Measurements from ENCODE around the gene MT1B. TPM values are rescaled to one million over a fixed set of nuclear protein-coding genes. Genes with fewer than 3 reads are reported as not detected.

The MT1B gene
- total and polyA plus RNA-seq, 2 of the 4 experiments (the other 2 are of a cell fraction) = not detected

- no peak for TF ChIP-seq CEBPB (IDR thresholded peaks at IDR 0.05; ENCODE audit: low read depth, low read length)
- TF ChIP-seq, protein P1, sequence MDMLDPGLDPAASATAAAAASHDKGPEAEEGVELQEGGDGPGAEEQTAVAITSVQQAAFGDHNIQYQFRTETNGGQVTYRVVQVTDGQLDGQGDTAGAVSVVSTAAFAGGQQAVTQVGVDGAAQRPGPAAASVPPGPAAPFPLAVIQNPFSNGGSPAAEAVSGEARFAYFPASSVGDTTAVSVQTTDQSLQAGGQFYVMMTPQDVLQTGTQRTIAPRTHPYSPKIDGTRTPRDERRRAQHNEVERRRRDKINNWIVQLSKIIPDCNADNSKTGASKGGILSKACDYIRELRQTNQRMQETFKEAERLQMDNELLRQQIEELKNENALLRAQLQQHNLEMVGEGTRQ (IDR thresholded peaks at IDR 0.05; ENCODE audit: low read depth, low read length) = no peak
- no peak overlapping the region for H2BK20ac ChIP-seq (ENCODE audit: low read depth, low read length)
- no peaks in the 10 kb centered on the region for H3K36me3 ChIP-seq (ENCODE audit: control insufficient read depth, insufficient read depth, low read length)
- ChIA-PET CTCF (no interaction called here), POLR2A (ENCODE audit: unreplicated experiment) (no interaction called here)
- no peak overlapping the region for H2BK15ac ChIP-seq (ENCODE audit: low read depth, low read length)
- intact Hi-C loops (cut with micrococcal nuclease) = no loop called here
- 0 out of 2 replicates have a peak, but pooled peaks cover 3% of the 10 kb centered on the region for H3K9me1 ChIP-seq (ENCODE audit: insufficient read depth, low read length)
- no peak overlapping the region for H2BK5ac ChIP-seq (ENCODE audit: low read depth, low read length, poor library complexity, severe bottlenecking)
- H3K79me1 ChIP-seq (ENCODE audit: low read depth in 1 of 2, low read length in 2 of 2) = no peaks in the 10 kb centered on the region
- ATAC-seq (ENCODE audit: low read depth) (no peak), DNase-seq (no peak)
- no peak overlapping the region for H2BK120ac ChIP-seq (ENCODE audit: low read depth, low read length)
- in situ Hi-C loops (cut with MboI; ENCODE audit: low sequenced_read_pairs) = no loop called here
- no peaks in the 10 kb centered on the region for H3K4me1 ChIP-seq (ENCODE audit: control insufficient read depth, insufficient read depth, low read length)
- H3K56ac ChIP-seq (ENCODE audit: extremely low read depth, insufficient read depth, low read length) = no peak overlapping the region
- H2AK5ac ChIP-seq (ENCODE audit: low read depth, low read length) = no peak overlapping the region
- no peak overlapping the region for H2AK9ac ChIP-seq (replicated peaks; ENCODE audit: low read depth, low read length, poor library complexity)
- H3K27me3 ChIP-seq (ENCODE audit: control insufficient read depth, insufficient read depth, low read length) = peaks cover 84% of the 10 kb centered on the region
- no peak overlapping the region for H3K4ac ChIP-seq (ENCODE audit: low read depth, low read length)
- 0 out of 2 replicates have a peak, but pooled peaks cover 2% of the 10 kb centered on the region for H3K9me3 ChIP-seq (ENCODE audit: control insufficient read depth, insufficient read depth, low read length)
- H3K27ac ChIP-seq (ENCODE audit: insufficient read depth, low read length) = no peak overlapping the region
- no peaks in the 10 kb centered on the region; the same call in 1 of the 2 replicates for H4K20me1 ChIP-seq (ENCODE audit: insufficient read depth, low read length)
- WGBS, 2 experiments (ENCODE audit: extremely low coverage in 2 of 2, insufficient read length in 1 of 2) = no CpG with 5 or more reads among the region's 2 CpGs
- no peak overlapping the region for H3K23ac ChIP-seq (ENCODE audit: low read depth, low read length)
- H3K18ac ChIP-seq (ENCODE audit: low read depth, low read length) = no peak overlapping the region
- dilution Hi-C loops (cut with HindIII; ENCODE audit: low sequenced_read_pairs, unreplicated experiment) = no loop called here
- no peak overlapping the region for H3K9ac ChIP-seq (ENCODE audit: low read depth, low read length)
- no peak overlapping the region for H3K4me2 ChIP-seq (ENCODE audit: low read depth, low read length)
- H2AFZ ChIP-seq (replicated peaks; ENCODE audit: low read length, poor library complexity) = no peak overlapping the region
- no peak overlapping the region for H4K8ac ChIP-seq (ENCODE audit: low read depth in 2 of 2, low read length in 2 of 2)
- BruUV-seq (replicated peaks) = no TSS peak
- H3K4me3 ChIP-seq (ENCODE audit: insufficient read depth, low read depth, low read length) = no peak overlapping the region
- H4K91ac ChIP-seq (ENCODE audit: insufficient read depth, low read depth, low read length) = no peak overlapping the region
- no peak overlapping the region for H3K14ac ChIP-seq (replicated peaks; ENCODE audit: low read depth, low read length)
- H4K5ac ChIP-seq (ENCODE audit: low read depth, low read length) = no peak overlapping the region
These were observed 2.4 kb upstream of the MT1B start for GRCh38 chr16:56649271-56649670.

All from IMR-90 (cell line).